Measurements from ENCODE around the gene SSU72. TPM values are rescaled to one million over a fixed set of nuclear protein-coding genes. Genes with fewer than 3 reads are reported as not detected.

SSU72 gene
- total and polyA plus RNA-seq, 8 donors: 49.2 to 74.3 (median 57.8) TPM

DNA sequence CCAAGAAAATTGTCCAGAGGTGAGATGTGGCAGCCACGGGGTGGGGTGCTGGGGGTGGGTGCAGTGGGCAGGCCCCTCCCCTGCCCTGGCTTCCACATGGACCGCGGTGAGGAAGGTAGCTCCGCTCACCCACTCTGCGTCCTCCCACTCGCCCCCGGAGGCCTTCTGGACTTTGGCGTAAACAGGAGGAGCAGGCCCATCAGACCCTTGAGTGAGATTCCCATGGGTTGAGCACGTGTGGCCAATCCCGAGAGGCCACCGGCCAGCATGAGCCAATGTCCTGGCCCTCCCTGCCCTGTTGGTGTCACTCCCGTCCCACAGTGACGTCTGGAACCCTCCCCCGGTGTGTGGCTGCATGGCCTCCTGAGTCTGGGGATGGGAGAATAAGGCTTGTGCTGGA, 26.1 kb downstream of the SSU72 start:
- TF ChIP-seq, protein P1, sequence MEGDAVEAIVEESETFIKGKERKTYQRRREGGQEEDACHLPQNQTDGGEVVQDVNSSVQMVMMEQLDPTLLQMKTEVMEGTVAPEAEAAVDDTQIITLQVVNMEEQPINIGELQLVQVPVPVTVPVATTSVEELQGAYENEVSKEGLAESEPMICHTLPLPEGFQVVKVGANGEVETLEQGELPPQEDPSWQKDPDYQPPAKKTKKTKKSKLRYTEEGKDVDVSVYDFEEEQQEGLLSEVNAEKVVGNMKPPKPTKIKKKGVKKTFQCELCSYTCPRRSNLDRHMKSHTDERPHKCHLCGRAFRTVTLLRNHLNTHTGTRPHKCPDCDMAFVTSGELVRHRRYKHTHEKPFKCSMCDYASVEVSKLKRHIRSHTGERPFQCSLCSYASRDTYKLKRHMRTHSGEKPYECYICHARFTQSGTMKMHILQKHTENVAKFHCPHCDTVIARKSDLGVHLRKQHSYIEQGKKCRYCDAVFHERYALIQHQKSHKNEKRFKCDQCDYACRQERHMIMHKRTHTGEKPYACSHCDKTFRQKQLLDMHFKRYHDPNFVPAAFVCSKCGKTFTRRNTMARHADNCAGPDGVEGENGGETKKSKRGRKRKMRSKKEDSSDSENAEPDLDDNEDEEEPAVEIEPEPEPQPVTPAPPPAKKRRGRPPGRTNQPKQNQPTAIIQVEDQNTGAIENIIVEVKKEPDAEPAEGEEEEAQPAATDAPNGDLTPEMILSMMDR (IDR thresholded peaks at IDR 0.05): no peak
- Histone ChIP-seq H3K27ac (no peak overlapping the region), H3K27me3 (no peaks in the 10 kb centered on the region), H3K36me3 (no peaks in the 10 kb centered on the region), H3K4me1 (peaks cover 5 to 11% (median 11%) of the 10 kb centered on the region in 3 donors), H3K4me3 (no peak overlapping the region), H3K9me3 (no peaks in the 10 kb centered on the region)
- intact Hi-C loops (cut with DNase I): no loop called here
- WGBS, 2 donors: 90 to 94% methylated on average over 10 to 14 of the region's 14 CpGs
- DNase-seq: no peak
- no peak for FAIRE-seq
- no peak for ATAC-seq

DNA sequence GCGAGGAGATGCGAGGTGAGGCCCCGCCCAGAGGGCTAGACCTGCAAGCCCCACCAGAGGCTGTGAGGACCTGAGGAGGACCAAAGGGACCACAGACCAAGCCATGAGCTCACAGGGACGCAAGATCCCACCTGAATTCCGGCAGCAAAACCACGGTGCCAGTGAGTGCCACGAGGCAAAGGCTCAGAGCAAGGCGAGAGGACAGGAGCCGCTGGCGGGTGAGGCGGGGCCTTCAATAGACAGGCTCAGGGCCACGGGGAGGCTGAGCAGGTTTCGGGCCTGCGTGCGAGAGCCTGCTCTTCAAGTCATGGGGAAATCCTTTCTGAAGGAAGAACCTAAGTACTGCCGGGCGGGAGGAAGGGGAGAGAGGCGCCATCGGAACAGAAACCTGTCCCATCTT, 27.2 kb downstream of the SSU72 start:
- no peaks in the 10 kb centered on the region for H3K27me3 ChIP-seq
- ATAC-seq (no peak), FAIRE-seq (no peak), DNase-seq (no peak)
- 92 to 95% methylated on average over 19 of the region's 19 CpGs for WGBS, 2 donors
- H3K9me3 ChIP-seq: no peaks in the 10 kb centered on the region
- TF ChIP-seq, protein P1 (IDR thresholded peaks at IDR 0.05): no peak
- intact Hi-C loops (cut with DNase I): no loop called here
- no peak overlapping the region for H3K4me3 ChIP-seq
- H3K36me3 ChIP-seq: no peaks in the 10 kb centered on the region
- H3K27ac ChIP-seq: no peak overlapping the region
- H3K4me1 ChIP-seq: peaks cover 5 to 11% (median 11%) of the 10 kb centered on the region in 3 donors

DNA sequence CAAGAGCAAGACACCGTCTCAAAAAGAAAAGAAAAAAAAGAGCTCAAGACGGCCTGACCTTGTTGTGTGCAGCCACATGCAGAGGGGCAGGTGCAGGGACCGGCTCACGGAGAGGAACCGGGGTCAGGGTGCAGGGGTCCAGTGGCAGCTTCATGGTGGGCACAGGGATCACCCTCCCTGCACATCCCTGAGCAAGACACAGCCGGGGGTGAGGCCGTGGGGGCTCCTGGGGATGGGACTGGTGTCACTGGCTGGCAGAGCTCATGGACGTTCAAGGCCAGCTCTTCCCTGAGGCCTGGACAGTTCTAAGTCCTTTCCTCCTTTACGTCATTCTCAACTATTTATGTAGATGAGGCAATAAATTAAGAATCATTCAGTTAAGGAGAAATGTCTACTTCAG, 27.7 kb downstream of the SSU72 start:
- FAIRE-seq (no peak), ATAC-seq (no peak), DNase-seq (no peak)
- no peak overlapping the region for H3K27ac ChIP-seq
- intact Hi-C loops (cut with DNase I): no loop called here
- no peak overlapping the region for H3K4me3 ChIP-seq
- no peaks in the 10 kb centered on the region for H3K27me3 ChIP-seq
- TF ChIP-seq, protein P1 (IDR thresholded peaks at IDR 0.05): no peak
- WGBS, 2 donors: 85 to 91% methylated on average over 9 of the region's 9 CpGs
- H3K4me1 ChIP-seq: peaks cover 5 to 11% (median 11%) of the 10 kb centered on the region in 3 donors
- no peaks in the 10 kb centered on the region for H3K36me3 ChIP-seq
- no peaks in the 10 kb centered on the region for H3K9me3 ChIP-seq

DNA sequence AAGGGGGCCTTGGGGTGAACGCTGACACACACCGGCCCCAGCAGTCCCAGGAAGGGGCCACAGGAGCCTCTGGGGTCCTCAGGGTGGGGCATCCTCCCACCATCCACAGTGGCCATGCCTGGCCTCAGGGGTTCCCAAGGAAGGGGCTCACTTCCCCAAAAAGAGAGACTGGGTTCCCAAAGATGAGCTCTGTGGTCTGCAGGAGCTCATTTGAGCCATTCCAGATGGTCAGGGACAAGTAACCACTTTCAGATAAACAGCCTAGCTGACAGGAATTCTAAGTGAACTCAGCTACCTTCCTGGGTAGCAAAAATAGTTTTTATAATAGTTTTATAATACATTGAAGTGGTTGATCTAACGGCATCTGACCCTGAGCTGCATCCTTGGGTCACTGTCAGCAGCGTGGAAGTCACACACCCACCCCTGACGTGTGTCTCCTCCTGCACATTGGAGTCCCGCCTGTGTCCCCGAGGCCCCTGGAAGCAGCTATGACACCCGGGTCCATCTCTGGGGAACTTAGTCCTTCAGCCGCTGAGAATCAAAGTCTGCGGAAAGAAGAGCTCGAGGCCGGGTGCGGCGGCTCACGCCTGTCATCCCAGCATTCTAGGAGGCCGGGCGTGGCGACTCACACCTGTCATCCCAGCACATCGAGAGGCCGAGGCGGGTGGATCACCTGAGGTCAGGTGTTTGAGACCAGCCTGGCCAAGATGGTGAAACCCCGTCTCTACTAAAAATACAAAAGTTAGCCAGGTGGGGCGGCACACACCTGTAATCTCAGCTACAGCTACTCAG, 28.5 kb downstream of the SSU72 start:
- DNase-seq: no peak
- 89 to 92% methylated on average over 23 of the region's 23 CpGs for WGBS, 2 donors

More for the DNA sequence above, 28.5 kb downstream of the SSU72 start:
- intact Hi-C loops (cut with DNase I): no loop called here
- no peaks in the 10 kb centered on the region for H3K9me3 ChIP-seq
- H3K4me1 ChIP-seq: peaks cover 5 to 9% (median 8%) of the 10 kb centered on the region in 3 donors
- TF ChIP-seq, protein P1 (IDR thresholded peaks at IDR 0.05): no peak
- ATAC-seq (no peak), FAIRE-seq (no peak)
- H3K36me3 ChIP-seq: peaks cover 0 to 8% (median 0%) of the 10 kb centered on the region in 3 donors
- no peaks in the 10 kb centered on the region for H3K27me3 ChIP-seq
- no peak overlapping the region for H3K27ac ChIP-seq
- H3K4me3 ChIP-seq: no peak overlapping the region

All from pancreas (tissue), 10 donors.